ENCODE measurements around the gene CCDC149.

The CCDC149 gene

GRCh38 chr4:24885342-24885741, 27.5 kb downstream of the CCDC149 start:
- H3K4me3 ChIP-seq (ENCODE audit: low read depth, low read length): no peak overlapping the region
- DNase-seq (ENCODE audit: low read depth): no peak

GRCh38 chr4:24884902-24885301, 27.9 kb downstream of the CCDC149 start:
- no peak for DNase-seq (ENCODE audit: low read depth)
- no peak for TF ChIP-seq CTCF (conservative IDR thresholded peaks at IDR 0.05; ENCODE audit: low read depth, low read length)

More at GRCh38 chr4:24885342-24885741, 27.5 kb downstream of the CCDC149 start:
- TF ChIP-seq CTCF (conservative IDR thresholded peaks at IDR 0.05; ENCODE audit: low read depth, low read length): no peak

GRCh38 chr4:24881508-24882196, 31.2 kb downstream of the CCDC149 start:
- no peak for DNase-seq (ENCODE audit: low read depth)
- no peak for TF ChIP-seq CTCF (conservative IDR thresholded peaks at IDR 0.05; ENCODE audit: low read depth, low read length)
- H3K4me3 ChIP-seq (ENCODE audit: low read depth, low read length): no peak overlapping the region

More at GRCh38 chr4:24884902-24885301, 27.9 kb downstream of the CCDC149 start:
- H3K4me3 ChIP-seq (ENCODE audit: low read depth, low read length): no peak overlapping the region

GRCh38 chr4:24880186-24880585, 32.7 kb downstream of the CCDC149 start:
- TF ChIP-seq CTCF (conservative IDR thresholded peaks at IDR 0.05; ENCODE audit: low read depth, low read length): no peak
- DNase-seq (ENCODE audit: low read depth): no peak
- H3K4me3 ChIP-seq (ENCODE audit: low read depth, low read length): no peak overlapping the region

GRCh38 chr4:24878636-24879016, 34.2 kb downstream of the CCDC149 start:
- no peak for TF ChIP-seq CTCF (conservative IDR thresholded peaks at IDR 0.05; ENCODE audit: low read depth, low read length)
- H3K4me3 ChIP-seq (ENCODE audit: low read depth, low read length): no peak overlapping the region
- no peak for DNase-seq (ENCODE audit: low read depth)

- no peak overlapping the region for H3K4me3 ChIP-seq (ENCODE audit: low read depth, low read length)
- DNase-seq (ENCODE audit: low read depth): no peak
- TF ChIP-seq CTCF (conservative IDR thresholded peaks at IDR 0.05; ENCODE audit: low read depth, low read length): no peak
These were observed 34.8 kb downstream of the CCDC149 start for GRCh38 chr4:24877868-24878635.
